Epidermal melanocyte (primary cell): ENCODE data around the gene CSNK1D.
"Not testable (repeated sequence)": the region's sequence is repeated elsewhere in the genome, so short reads cannot be mapped to it uniquely, and the experiment has no call there.

ENCODE experiments used
- DNase-seq: peaks from one replicate; pipeline ENCODE4 v3.0.0; 2011; ENCODE audit warnings: low spot score; ENCODE audit not compliant: insufficient read length

CSNK1D gene

DNA sequence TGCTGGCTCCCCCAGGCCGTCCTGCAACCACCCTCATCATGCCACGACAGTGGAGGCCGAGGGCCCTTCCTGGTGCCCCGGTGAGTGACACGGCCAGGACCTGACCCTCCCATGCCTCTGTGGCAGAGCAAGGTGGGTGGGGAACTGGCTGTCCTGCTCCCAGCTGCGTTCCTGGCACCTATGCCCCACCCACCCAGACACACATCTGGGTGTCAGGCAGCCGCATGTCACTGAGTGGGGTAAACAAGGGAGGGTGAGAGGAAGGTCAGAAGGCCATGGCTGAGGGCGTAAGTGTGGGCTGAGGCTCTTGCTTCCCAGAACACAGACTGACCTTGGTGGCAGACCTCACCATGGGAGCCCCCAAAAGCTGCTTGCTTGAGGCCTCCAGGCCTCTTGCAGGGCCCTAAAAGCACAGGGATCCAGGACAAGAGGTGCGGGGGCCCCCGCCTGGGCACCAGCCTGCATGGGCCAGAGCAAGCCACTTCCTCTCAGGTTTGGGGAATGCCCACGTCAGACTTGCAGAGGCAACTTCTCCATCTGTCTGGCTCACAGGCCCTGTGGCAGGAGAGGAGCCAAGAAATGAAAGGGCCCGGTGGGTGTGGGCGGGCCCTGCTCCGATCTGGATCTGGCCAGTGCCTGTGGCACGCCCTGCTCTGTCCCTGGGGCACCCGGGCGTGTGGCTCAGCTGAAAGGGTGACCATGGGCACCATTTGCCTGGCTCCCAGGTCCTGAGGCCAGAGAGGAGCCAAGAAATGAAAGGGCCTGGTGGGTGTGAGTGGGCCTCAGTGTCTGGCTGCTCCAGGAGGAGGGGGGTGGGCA is 57.0 kb downstream of the CSNK1D start:
- DNase-seq: no peak

DNA sequence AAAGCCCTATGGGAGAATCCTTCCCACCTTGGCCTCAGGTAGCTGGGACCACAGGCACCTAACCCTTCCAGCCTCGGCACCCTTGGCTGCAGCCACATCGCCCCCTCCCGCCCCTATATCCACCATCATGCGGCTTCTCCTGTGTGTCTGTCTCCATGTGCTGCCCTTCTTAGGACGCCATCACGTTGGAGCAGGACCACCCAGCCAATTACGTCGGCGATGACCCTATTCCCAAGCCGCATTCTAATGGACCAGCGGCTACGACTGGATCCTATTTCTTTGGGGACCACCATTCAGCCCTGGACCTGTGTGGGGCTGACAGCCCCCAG is 57.6 kb downstream of the CSNK1D start:
- no peak for DNase-seq

DNA sequence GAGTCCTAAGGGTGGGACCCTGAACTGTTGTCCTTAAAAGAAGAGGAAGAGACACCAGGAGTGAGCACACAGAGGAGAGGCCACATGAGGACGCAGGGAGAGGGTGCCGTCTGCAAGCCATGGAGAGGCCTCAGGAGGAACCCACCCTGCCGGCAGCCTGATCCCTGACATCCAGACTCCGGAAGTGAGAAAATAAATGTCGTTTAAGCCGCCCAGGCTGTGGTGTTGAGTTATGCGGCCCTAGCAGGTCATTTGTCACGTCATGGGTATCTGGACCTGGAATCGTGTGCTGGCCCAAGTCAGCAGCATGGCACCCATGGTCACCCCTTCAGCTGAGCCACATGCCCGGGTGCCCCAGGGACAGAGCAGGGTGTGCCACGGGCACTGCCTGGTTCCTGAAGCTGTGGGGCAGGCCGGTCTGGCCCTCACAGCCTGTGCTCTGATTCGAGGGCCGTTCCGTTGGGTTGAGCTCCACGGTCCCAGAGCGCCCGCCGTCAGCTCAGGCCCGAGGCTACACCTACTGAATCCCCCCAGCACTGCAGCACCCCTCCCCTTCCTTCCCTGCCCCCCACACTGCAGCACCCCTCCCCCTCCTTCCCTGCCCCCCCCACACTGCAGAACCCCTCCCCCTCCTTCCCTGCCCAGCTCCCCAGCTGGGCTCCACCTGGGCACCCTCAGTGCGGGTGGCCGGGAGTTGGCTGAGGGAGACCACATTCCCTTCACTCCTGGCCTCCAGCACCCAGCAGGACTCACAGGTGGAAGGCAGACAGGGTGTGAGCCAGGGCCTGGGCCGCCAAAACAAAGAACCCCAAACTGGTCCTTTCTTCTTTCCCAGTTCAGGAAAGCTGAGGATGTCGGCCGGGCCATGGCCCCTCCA is 58.2 kb downstream of the CSNK1D start:
- no peak for DNase-seq

DNA sequence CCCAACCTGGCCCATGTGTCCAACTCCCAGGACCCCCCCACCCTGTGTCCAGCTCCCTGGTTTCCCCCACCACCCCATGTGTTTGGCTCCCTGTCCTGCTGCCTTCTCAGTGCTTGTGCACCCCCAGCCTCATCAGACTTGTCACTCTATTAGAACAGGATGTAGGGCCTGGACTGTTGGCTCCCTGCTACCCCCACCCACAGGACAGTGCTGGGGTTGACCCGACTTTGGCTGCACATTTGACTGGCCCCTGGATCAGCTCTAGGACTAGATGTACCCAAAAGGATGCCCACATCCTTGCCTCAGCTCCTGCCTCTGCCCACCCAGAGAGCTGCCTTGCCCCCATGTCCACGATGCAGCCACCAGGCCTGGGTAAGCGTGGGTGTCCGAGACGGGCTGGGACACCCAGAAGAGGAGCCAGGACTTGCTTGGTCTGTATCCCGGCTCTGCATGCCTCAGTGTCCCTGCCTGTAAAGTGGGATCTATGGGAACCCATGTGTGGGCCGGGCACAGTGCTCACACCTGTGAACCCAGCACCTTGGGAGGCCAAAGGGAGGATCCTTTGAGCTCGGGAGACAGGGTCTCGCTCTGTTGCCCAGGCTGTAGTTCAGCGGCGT is 59.4 kb downstream of the CSNK1D start:
- DNase-seq: no peak

DNA sequence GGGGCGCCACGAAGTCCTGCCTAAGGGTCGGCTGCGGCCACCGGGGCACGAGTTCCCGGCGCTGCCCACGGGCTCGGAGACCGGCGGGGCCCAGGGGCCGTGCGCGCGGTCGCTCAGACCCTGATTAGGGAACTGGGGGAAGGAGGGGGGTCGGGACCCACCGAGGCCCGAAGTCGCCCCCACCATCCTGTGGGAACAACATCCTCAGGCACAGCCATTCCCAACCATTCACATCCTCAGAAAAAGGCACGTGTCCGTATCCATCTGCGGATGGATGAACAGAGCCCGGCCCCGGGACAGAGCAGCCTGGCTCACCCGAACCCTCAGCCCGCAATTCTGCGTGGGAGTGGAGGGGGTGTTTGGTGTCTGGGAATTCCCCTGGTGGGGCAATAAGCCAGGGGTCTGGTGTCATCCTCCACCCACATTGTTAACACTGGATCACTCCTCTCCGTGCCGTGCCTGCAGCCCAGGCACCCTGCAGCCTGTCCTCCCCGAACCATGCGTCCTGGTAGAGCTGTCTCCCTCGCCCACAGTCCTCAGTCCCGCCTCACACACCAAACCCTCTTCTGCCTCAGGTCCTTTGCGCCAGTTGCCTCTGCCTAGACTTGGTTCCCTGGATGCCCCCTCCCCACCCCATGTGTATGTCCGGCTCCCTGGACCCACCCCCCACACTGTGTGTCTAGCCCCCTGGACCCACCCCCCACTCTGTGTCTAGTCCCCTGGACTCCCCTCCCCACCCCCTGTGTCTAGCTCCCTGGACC is 60.1 kb downstream of the CSNK1D start:
- peak; percentile 88 for DNase-seq

DNA sequence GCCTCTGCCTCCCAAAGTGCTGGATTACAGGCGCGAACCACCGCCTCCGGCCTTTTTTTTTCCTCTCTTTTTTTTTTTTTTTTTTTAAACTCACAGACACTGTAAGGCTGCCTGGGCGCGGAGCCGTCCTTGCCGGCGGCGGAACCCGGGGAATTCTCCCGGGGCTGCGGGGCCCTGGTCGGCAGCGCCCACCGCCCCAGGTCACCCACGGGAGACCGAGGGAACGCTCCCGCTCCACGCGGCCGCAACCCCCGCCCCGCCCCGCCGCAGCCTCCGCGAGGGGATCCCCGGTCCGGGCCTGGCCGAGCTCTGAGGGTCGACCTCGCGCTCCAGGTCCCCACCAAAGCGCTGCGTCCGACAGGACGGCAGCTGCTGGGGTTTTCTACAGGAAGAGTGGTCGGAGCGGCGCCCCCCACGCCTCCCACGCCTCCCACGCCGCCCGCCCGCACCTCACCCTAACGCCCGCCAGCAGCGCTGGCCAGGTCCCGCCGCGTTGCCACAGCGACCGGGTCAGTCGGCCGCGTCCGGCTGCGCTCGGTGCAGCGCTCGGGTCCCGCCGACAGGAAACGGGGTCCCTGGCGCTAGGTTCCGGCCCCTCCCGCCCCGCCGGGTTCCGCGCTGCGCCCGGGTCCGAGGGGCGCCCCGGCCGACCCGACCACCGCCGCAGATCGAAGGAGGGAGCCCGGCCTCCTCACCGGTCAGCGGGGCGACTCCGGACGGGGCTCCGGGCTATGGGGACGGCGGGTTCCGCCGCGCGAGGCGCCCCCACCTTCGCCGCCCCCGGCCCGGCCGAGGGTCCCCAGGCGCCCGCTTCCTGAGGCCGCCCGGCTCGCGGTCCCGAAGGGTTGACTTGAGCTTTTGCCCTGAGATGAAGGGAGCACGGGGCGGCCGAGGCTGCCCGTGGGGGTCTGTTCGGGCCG is 60.9 kb downstream of the CSNK1D start, which contains the start of gene CCDC57:
TSS of gene CCDC57 (minus strand) at position 512 of the 920 bp plus-strand sequence. CDS start 10,898 bp downstream, outside the sequence.
- DNase-seq: peak; percentile 85

DNA sequence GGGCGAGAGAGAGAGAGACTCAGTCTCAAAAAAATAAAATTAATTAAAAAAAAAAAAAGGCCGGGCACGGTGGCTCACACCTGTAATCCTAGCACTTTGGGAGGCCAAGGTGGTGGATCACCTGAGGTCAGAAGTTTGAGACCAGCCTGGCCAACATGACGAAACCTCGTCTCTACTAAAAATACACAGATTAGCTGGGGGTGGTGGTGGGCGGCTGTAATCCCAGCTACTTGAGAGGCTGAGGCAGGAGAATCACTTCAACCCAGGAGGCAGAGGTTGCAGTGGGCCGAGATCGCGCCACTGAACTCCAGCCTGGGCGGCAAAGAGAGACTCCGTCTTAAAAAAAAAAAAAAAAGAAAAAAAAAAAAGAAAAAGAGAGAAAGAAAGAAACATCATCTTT is 62.8 kb downstream of the CSNK1D start:
- DNase-seq: not testable (repeated sequence)

DNA sequence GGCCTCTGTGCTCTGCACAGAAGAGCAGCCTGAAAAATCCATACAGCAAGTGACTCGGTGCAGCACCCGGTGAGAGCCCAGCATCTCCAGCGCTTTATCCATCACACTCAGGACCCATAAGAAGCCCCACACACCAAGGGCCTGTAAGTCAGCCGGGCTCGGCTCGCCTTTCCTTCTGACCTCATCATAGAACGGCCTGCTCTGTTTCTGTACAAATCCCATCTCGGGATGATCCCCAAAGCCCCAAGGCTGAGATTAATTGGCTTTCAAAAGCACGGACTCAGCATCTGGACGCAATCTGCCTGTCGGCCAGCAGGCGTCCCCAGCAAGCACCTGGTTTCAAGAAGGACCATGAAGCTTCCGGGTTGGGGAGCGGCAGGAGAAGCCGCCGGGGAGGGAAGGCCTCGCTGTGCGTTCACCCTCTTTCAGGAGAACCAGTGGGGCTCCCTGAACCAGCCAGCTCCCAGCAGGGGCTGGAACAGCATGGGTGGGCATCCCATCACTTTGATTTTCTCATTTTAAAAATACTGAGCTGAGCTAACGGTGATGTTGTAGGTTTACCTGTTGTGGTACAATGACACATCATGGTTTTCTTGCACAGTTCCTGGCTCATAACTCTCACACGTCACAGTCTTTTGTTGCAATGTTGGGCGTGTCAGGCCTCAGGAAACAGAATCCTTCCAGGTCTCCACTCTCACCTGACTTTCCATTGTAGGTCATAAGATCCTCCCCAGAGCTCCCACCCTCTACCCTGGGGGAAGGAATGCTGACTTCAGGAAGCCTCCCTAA is 67.6 kb downstream of the CSNK1D start:
- peak; percentile 88 for DNase-seq

DNA sequence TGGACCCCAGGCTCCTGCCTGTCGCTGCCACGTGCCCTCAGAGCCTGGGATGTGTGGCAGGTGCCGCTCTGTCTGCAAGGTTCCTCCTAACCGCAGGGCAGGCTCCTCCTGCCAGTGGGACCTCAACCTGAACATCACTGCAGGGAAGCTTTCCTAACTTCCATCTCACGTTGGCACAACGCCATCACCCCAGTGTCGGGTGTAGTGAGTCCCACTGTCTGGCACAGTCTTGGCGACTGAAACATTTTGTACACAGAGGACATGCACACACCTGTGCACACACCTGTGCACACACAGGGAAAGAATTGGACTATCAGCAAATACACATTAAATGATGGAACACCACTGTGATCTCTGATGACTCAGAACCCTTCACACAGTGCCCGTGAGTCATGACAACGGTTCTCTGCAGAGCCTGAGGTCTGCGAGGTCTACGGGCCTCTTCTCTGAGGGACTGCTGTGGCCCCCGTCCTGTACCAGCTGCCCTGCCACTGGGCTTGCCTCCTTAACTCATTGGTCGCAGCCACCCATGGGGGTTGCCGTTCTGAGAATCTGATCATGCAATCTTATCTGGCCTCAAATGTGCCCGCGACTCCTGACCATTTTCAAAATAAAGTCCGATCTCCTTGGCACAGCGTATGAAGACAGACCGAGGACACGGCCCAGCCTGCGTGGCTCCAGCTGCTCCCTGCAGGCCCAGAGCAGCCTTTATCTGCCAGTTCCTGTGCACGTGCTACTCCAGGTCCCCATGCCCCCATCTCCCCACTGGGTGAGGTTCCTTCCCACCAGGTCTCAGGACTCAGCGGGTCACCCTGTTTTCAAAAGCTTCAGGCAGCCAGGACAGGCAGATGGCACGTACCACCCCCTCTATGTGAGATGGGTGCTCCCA is 68.4 kb downstream of the CSNK1D start:
- DNase-seq: no peak

DNA sequence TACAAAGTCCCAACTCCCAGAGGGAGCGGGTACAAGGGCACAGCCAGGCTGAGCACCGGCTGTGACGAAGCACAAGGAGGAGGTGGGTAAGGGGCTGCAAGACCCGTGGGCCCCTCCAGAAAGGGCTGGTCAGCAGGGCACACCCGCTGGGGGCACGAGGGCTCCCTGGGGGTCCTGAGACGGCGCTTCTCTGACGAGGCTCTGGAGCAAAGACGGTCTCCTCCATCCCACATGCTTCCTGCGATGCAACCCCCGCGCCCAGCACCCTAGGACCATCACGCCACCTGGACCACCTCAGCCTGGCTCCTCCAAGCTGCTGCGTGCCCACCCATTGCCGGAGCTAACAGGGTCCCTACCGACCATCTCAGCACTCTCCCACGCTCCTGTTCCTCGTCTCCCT is 69.6 kb downstream of the CSNK1D start:
- no peak for DNase-seq

DNA sequence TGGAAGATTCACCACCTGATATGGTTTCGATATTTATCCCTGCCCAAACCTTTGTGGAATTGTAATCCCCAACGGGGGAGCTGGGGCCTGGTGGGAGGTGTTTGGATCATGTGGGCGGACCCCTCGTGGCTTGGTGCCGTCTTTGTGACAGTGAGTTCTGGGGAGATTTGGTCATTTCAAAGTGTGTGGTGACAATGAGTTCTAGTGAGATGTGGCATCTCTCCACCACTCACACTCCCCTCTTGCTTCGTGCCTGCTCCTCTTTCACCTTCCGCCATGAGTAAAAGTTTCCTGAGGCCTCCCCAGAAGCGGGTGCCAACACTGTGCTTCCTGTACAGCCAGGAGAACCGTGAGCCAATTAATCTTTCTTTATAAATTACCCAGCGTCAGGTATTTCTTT is 70.5 kb downstream of the CSNK1D start:
- DNase-seq: no peak

DNA sequence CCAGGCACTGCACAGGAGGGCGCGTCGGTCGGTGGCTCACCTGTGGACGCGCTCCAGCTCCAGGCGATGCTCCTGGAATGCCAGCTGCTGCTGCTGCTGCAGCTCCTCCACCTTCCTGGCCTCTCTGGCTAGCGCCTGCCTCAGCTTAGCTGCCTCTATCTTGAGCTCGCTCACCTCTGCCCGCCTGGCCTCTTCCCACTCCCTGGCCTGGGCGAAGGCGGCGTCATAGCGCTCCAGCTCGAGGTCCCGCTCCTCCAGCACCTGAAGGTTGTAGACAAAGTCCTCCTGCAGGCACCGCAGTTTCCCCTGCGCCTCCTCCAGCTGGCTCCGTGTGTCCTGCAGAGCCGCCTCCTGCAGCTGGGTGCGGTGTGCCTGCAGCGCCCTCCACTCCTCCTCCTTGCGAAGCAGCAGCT is 72.0 kb downstream of the CSNK1D start:
- DNase-seq: no peak

DNA sequence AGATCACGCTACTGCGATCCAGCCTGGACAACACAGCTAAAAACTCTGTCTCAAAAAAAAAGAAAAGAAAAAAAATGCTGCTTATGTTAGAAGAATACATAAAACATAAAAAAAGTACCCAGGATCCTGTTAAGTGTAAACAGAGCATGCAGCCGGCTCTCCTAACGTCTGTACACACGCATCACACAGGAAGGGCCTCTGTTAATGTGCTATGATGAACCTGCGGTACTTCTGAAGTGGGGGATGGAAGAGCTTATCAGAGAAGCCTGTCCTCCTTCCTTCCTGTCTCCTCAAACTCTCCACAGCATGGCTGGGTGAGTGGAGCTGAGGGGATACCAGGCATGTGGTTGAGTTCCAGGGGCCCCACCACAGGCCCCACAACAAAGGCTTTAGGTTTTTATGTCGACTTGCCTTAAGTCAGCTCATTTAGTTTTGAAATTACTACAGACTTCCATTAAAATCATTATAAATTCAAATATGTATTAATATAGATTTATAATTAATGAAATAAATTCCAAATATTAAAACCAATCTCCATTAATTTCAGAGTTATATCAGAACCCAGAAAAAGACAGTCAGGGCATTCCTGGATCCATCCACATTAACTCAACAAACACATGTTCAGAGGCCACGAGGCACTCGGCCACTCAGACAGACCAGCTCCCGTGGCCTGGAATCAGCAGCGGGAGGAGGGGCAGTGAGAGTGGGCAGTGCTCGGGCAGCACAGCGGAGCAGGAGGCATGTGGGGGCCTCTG is 72.6 kb downstream of the CSNK1D start:
- no peak for DNase-seq

DNA sequence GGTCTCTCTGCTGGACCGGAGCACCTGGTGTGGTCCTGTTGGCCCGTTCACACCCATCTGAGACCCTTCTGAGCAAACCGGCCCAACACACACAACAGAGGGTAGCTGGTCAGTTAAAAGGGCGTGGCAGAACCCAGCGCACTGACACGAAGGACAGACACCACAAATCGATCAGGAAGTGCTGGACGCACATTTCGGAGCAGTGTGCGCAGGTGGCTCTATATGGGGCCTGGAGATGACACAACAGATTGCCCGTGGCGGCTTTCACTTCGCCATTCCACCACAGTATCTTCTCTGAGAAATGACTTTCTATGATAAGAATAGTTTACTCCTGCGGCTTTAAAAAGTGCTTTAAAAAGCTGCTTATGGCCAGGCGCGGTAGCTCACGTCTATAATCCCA is 73.4 kb downstream of the CSNK1D start:
- DNase-seq: no peak

DNA sequence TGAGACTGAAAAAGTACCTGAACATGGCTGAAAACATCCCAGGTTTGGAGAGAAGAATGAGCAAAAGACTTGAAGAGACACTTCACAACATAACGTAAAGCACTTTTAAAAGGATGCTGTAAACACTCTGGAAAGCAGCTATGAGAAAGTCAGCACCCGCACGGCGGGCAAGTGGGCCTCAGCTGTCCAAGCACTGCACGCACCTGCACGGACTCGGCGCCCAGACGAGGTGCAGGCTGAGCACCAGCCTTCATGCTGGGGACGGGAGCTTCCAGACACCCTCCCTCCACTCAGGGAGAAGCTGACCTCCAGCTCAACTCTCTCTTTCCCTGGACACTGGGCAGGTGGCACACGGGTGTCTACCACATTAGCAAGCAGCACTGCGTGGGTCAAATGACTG is 74.0 kb downstream of the CSNK1D start:
- DNase-seq: no peak

DNA sequence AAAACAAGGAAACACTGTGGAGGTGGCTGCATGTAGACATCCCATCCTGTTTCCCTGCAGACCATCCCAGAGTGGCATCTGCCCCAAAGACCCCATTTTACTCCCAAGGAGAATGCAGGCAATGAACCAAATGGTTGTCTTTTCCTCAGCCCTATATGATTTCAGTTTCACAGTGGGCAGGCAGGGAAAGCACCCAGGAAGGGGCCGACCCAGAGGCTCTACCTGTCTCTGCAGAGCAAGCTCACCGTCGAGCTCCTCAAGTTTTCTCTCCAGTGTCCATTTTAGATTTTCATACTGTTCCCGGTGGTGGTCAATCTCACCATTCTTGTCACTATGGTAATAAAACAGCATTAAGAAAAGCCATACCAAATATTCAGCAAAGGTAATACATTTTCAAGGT is 75.4 kb downstream of the CSNK1D start:
- DNase-seq: no peak
